ENCODE measurements around the gene DPY19L1. TPM values are rescaled to one million over a fixed set of nuclear protein-coding genes. Genes with fewer than 3 reads are reported as not detected.
"Not testable (repeated sequence)": the region's sequence is repeated elsewhere in the genome, so short reads cannot be mapped to it uniquely, and the experiment has no call there.

DPY19L1 gene
- total RNA-seq, 1 donor from 2014 or later = 46.4 TPM

DNA sequence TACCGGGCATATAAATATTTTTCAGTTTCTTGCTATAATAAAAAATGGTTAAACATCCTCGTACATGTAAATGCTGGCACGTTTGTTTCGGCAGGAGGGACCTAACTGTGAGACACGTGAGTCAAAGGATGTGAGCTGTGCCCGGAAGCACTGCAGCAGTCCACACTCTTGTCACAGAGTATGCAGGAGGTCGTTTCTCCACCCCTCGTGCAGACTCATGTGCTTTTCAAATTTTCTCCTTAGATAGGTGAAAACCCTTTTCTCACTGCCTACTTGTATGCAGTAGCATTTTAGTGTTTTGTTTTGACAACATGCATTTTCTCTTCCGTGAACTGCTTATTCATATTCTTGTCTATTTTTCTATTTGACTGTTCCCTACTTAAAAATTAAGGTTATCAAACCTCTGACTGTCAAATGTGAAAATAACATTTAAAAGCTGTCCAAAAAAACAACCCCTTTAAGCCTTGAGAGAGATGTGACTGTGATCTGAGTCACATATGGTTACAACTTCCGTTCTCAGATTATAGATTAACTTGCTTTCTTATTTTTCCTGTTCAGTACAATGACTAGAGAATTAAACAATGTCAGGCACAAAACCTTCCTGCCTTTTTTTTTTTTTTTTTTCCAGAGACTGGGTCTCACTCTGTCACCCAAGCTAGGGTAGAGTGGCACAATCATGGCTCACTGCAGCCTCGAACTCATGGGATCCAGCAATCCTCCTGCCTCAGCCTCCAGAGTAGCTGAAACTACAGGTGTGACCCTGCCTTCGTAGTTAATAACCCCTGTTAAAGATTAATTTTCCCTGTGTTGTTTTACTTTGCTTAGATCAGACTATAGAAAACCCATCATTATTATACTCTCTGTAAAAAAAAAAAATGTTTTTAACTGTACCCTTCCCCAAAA, 45.1 kb downstream of the DPY19L1 start:
- peak overlapping the region; percentile 24 for H3K4me3 ChIP-seq (ENCODE audit: insufficient read depth, low read depth, low read length)
- no peak for FAIRE-seq
- no peak overlapping the region for H2AFZ ChIP-seq (ENCODE audit: low read depth, low read length)

DNA sequence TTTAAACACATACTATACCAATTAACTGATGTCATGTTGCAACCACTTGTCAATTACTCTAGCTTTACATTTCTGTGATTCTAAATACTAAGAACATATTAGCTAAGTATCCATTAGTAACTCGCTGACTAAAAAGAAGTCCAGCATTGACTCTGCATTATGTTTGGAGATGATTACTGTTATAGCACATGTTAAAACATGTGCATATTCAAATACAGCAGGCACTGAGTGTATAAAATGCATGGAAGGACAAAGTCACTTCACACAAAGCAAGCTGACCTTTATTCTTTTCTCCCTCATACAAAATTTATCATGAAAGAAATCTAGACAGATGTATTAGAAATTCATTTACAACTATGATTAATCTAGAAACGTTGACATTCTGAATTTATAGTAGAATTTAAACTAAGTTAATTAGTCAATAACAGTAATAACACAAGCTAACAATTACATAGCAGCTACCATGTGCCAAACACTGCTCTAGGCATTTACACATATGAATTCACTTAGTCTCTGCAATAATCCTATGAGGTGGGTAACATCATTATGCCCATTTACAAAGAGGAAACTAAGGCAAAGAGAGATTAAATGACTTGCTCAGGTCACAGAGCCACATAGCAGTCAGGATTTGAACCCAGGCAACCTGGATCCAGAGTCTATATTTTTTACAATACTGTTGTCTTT, 48.7 kb downstream of the DPY19L1 start:
- not testable (repeated sequence) for H3K4me1 ChIP-seq (ENCODE audit: insufficient read depth, low read length); H3K4me2 ChIP-seq (ENCODE audit: low read length); FAIRE-seq; H3K27me3 ChIP-seq (ENCODE audit: insufficient read depth, low read length); H3K4me3 Mint-ChIP-seq (ENCODE audit: unreplicated experiment); H3K9me3 ChIP-seq (ENCODE audit: insufficient read depth, low read depth, low read length); DNase-seq (ENCODE audit: low read depth); H4K20me1 ChIP-seq (ENCODE audit: insufficient read depth, low read length); H3K27ac Mint-ChIP-seq (ENCODE audit: unreplicated experiment); H3K27me3 Mint-ChIP-seq (ENCODE audit: low read depth, unreplicated experiment); H2AFZ ChIP-seq (ENCODE audit: low read depth, low read length); H3K4me3 ChIP-seq (ENCODE audit: insufficient read depth, low read depth, low read length); H3K36me3 Mint-ChIP-seq (ENCODE audit: low read depth, unreplicated experiment); H3K36me3 ChIP-seq (ENCODE audit: insufficient read depth, low read length); H3K9me3 Mint-ChIP-seq (ENCODE audit: unreplicated experiment); H3K9ac ChIP-seq (ENCODE audit: low read length); H3K79me2 ChIP-seq (ENCODE audit: insufficient read depth, low read length); H3K27ac ChIP-seq (ENCODE audit: low read depth, low read length)
- peaks cover 13% of the 10 kb centered on the region for H3K4me1 Mint-ChIP-seq (ENCODE audit: low read depth, unreplicated experiment)

More for the DNA sequence above, 45.1 kb downstream of the DPY19L1 start:
- no peaks in the 10 kb centered on the region for H3K4me1 ChIP-seq (ENCODE audit: insufficient read depth, low read length)
- no peaks in the 10 kb centered on the region for H3K27me3 ChIP-seq (ENCODE audit: insufficient read depth, low read length)
- Mint-ChIP-seq H3K4me3 (ENCODE audit: unreplicated experiment) (no peak overlapping the region), H3K27me3 (ENCODE audit: low read depth, unreplicated experiment) (no peaks in the 10 kb centered on the region), H3K9me3 (ENCODE audit: unreplicated experiment) (no peaks in the 10 kb centered on the region), H3K27ac (ENCODE audit: unreplicated experiment) (peak overlapping the region; percentile 38), H3K36me3 (ENCODE audit: low read depth, unreplicated experiment) (no peaks in the 10 kb centered on the region), H3K4me1 (ENCODE audit: low read depth, unreplicated experiment) (peaks cover 20% of the 10 kb centered on the region)
- H3K27ac ChIP-seq (ENCODE audit: low read depth, low read length) = peak overlapping the region; percentile 65
- H3K36me3 ChIP-seq (ENCODE audit: insufficient read depth, low read length) = no peaks in the 10 kb centered on the region
- no peaks in the 10 kb centered on the region for H3K9me3 ChIP-seq (ENCODE audit: insufficient read depth, low read depth, low read length)
- peak overlapping the region; percentile 72 for H3K4me2 ChIP-seq (ENCODE audit: low read length)
- peak; percentile 55 for DNase-seq (ENCODE audit: low read depth)
- TF ChIP-seq EZH2 (IDR thresholded peaks at IDR 0.05; ENCODE audit: insufficient read depth, low read length) = no peak
- TF ChIP-seq, protein P1, sequence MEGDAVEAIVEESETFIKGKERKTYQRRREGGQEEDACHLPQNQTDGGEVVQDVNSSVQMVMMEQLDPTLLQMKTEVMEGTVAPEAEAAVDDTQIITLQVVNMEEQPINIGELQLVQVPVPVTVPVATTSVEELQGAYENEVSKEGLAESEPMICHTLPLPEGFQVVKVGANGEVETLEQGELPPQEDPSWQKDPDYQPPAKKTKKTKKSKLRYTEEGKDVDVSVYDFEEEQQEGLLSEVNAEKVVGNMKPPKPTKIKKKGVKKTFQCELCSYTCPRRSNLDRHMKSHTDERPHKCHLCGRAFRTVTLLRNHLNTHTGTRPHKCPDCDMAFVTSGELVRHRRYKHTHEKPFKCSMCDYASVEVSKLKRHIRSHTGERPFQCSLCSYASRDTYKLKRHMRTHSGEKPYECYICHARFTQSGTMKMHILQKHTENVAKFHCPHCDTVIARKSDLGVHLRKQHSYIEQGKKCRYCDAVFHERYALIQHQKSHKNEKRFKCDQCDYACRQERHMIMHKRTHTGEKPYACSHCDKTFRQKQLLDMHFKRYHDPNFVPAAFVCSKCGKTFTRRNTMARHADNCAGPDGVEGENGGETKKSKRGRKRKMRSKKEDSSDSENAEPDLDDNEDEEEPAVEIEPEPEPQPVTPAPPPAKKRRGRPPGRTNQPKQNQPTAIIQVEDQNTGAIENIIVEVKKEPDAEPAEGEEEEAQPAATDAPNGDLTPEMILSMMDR (IDR thresholded peaks at IDR 0.05; ENCODE audit: insufficient read depth, low read depth, low read length) = no peak
- no peaks in the 10 kb centered on the region for H3K79me2 ChIP-seq (ENCODE audit: insufficient read depth, low read length)
- no peaks in the 10 kb centered on the region for H4K20me1 ChIP-seq (ENCODE audit: insufficient read depth, low read length)
- H3K9ac ChIP-seq (ENCODE audit: low read length) = peak overlapping the region; percentile 50

DNA sequence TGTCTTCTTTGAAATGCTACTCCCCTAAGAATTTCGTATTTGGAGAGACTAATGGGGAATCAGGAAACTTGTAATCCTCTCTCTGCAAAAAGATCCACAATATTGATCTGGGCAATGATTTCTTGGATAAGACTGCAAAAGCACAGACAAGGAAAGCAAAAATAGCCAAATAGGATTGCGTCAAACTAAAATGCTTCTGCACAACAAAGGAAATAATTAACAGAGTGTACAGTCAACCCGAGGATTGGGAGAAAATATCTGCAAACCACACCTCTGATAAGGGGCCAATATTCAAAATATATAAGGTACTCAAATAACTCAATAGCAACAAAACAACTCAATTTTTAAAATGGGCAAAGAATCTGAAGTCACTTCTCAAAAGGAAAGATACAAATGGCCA, 52.1 kb downstream of the DPY19L1 start:
- H3K79me2 ChIP-seq (ENCODE audit: insufficient read depth, low read length); H3K4me2 ChIP-seq (ENCODE audit: low read length); H3K27ac ChIP-seq (ENCODE audit: low read depth, low read length); H3K9me3 ChIP-seq (ENCODE audit: insufficient read depth, low read depth, low read length); H3K4me3 Mint-ChIP-seq (ENCODE audit: unreplicated experiment); H3K4me1 ChIP-seq (ENCODE audit: insufficient read depth, low read length); H3K27me3 Mint-ChIP-seq (ENCODE audit: low read depth, unreplicated experiment); H3K9ac ChIP-seq (ENCODE audit: low read length); H3K36me3 Mint-ChIP-seq (ENCODE audit: low read depth, unreplicated experiment); H3K4me1 Mint-ChIP-seq (ENCODE audit: low read depth, unreplicated experiment); H3K27me3 ChIP-seq (ENCODE audit: insufficient read depth, low read length); H3K27ac Mint-ChIP-seq (ENCODE audit: unreplicated experiment); H3K36me3 ChIP-seq (ENCODE audit: insufficient read depth, low read length); H4K20me1 ChIP-seq (ENCODE audit: insufficient read depth, low read length); H3K4me3 ChIP-seq (ENCODE audit: insufficient read depth, low read depth, low read length); FAIRE-seq; H2AFZ ChIP-seq (ENCODE audit: low read depth, low read length); H3K9me3 Mint-ChIP-seq (ENCODE audit: unreplicated experiment); DNase-seq (ENCODE audit: low read depth): not testable (repeated sequence)

DNA sequence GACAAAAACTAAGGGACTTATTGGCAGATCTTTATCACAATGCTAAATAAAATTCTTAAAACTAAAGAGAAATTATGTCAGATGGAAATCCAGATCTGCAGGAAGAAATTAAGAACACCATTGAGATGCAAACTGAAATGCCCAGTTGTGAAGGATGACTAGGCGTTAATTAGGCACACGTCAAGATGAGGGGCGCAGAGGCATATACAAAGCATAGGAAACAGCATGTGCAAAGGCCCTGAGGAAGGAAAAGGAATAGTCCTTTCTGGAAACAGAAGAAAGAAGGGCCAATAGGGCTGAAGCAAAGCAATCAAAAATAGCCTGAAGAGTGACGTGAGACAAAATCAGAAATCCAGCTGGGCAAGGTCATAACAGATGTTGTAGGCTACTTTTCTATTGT, 53.1 kb downstream of the DPY19L1 start:
- H4K20me1 ChIP-seq (ENCODE audit: insufficient read depth, low read length); DNase-seq (ENCODE audit: low read depth); H3K27ac Mint-ChIP-seq (ENCODE audit: unreplicated experiment); H3K4me1 Mint-ChIP-seq (ENCODE audit: low read depth, unreplicated experiment); H3K79me2 ChIP-seq (ENCODE audit: insufficient read depth, low read length); H3K27me3 Mint-ChIP-seq (ENCODE audit: low read depth, unreplicated experiment); H3K4me3 Mint-ChIP-seq (ENCODE audit: unreplicated experiment); H3K36me3 ChIP-seq (ENCODE audit: insufficient read depth, low read length); H3K9me3 ChIP-seq (ENCODE audit: insufficient read depth, low read depth, low read length); H3K36me3 Mint-ChIP-seq (ENCODE audit: low read depth, unreplicated experiment); H3K9me3 Mint-ChIP-seq (ENCODE audit: unreplicated experiment); H3K27ac ChIP-seq (ENCODE audit: low read depth, low read length); H3K4me1 ChIP-seq (ENCODE audit: insufficient read depth, low read length); FAIRE-seq; H3K27me3 ChIP-seq (ENCODE audit: insufficient read depth, low read length); H3K9ac ChIP-seq (ENCODE audit: low read length); H2AFZ ChIP-seq (ENCODE audit: low read depth, low read length); H3K4me3 ChIP-seq (ENCODE audit: insufficient read depth, low read depth, low read length); H3K4me2 ChIP-seq (ENCODE audit: low read length): not testable (repeated sequence)

Data from astrocyte (in vitro differentiated cells and primary cell).